IMR-90 (cell line): ENCODE results near the gene FCSK. TPM values are rescaled to one million over a fixed set of nuclear protein-coding genes. Genes with fewer than 3 reads are reported as not detected.

Experiments used
- ATAC-seq: fragments of 200-7000 bp; cut with Tn5 transposase; 2 replicates; pipeline ENCODE4 v1.9.1; 2020; ENCODE audit warnings: low read depth, mild to moderate bottlenecking, moderate library complexity
- BruUV-seq: library from RNA; stranded (reverse); fragments of 400-500 nt; replicated peaks from 2 replicates; lab custom pipeline; 2021; lab: Mats Ljungman, UMichigan
- CTCF ChIA-PET: fragments of 300-600 bp; formaldehyde crosslinking; extraction: SDS; loops from one replicate; lab custom pipeline; 2021; ENCODE audit warnings: antibody characterized with exemption; lab: Yijun Ruan, JAX
- POLR2A ChIA-PET: fragments of 300-600 bp; sonication (Branson Sonifier 250); formaldehyde crosslinking; loops from one replicate; lab custom pipeline; 2022; ENCODE audit warnings: antibody characterized with exemption; ENCODE audit not compliant: unreplicated experiment; lab: Charles Lee
- DNase-seq: peaks from one replicate; pipeline ENCODE4 v3.0.0; 2013
- H2AFZ ChIP-seq: replicated peaks from 2 replicates; pipeline ENCODE3; 2013; ENCODE audit warnings: low read length, mild to moderate bottlenecking; ENCODE audit not compliant: poor library complexity
- H2AK5ac ChIP-seq: 2 replicates; pipeline ENCODE4 v1.6.1; 2013; ENCODE audit warnings: low read depth, low read length, inconsistent platforms
- H2AK9ac ChIP-seq: replicated peaks from 2 replicates; pipeline ENCODE3; 2013; ENCODE audit warnings: mild to moderate bottlenecking, low read depth, low read length, moderate library complexity; ENCODE audit not compliant: poor library complexity
- H2BK120ac ChIP-seq: 2 replicates; pipeline ENCODE4 v1.6.1; 2013; ENCODE audit warnings: low read depth, low read length, inconsistent platforms
- H2BK15ac ChIP-seq: 3 replicates; pipeline ENCODE4 v1.6.1; 2013; ENCODE audit warnings: low read depth, low read length, inconsistent platforms
- H2BK20ac ChIP-seq: 2 replicates; pipeline ENCODE4 v1.6.1; 2013; ENCODE audit warnings: low read depth, mild to moderate bottlenecking, inconsistent platforms, low read length, moderate library complexity
- H2BK5ac ChIP-seq: 2 replicates; pipeline ENCODE4 v1.6.1; 2013; ENCODE audit warnings: mild to moderate bottlenecking, low read depth, low read length, inconsistent platforms; ENCODE audit not compliant: poor library complexity, severe bottlenecking
- H3K14ac ChIP-seq: replicated peaks from 2 replicates; pipeline ENCODE4 v1.6.1; 2013; ENCODE audit warnings: low read depth, low read length, inconsistent platforms
- H3K18ac ChIP-seq: 2 replicates; pipeline ENCODE4 v1.6.1; 2013; ENCODE audit warnings: low read depth, low read length, control low read depth
- H3K23ac ChIP-seq: 2 replicates; pipeline ENCODE4 v1.6.1; 2013; ENCODE audit warnings: low read depth, low read length, inconsistent platforms
- H3K27ac ChIP-seq: 2 replicates; pipeline ENCODE4 v1.5.1; 2013; ENCODE audit warnings: mild to moderate bottlenecking, control low read depth, low read length; ENCODE audit not compliant: insufficient read depth
- H3K27me3 ChIP-seq: 2 replicates; pipeline ENCODE4 v1.6.1; 2013; ENCODE audit warnings: low read length; ENCODE audit not compliant: control insufficient read depth, insufficient read depth
- H3K36me3 ChIP-seq: 2 replicates; pipeline ENCODE4 v1.6.1; 2013; ENCODE audit warnings: low read length, mixed read lengths; ENCODE audit not compliant: control insufficient read depth, insufficient read depth
- H3K4ac ChIP-seq: 2 replicates; pipeline ENCODE4 v1.6.1; 2013; ENCODE audit warnings: low read depth, low read length, inconsistent platforms
- H3K4me1 ChIP-seq: 2 replicates; pipeline ENCODE4 v1.6.1; 2013; ENCODE audit warnings: low read length, mixed read lengths; ENCODE audit not compliant: control insufficient read depth, insufficient read depth
- H3K4me2 ChIP-seq: 2 replicates; pipeline ENCODE4 v1.6.1; 2013; ENCODE audit warnings: low read depth, mild to moderate bottlenecking, control low read depth, low read length, moderate library complexity
- H3K4me3 ChIP-seq: 2 replicates; pipeline ENCODE4 v1.5.1; 2013; ENCODE audit warnings: low read depth, mild to moderate bottlenecking, control low read depth, low read length, moderate library complexity; ENCODE audit not compliant: insufficient read depth
- H3K56ac ChIP-seq: 2 replicates; pipeline ENCODE4 v1.6.1; 2013; ENCODE audit warnings: low read length, inconsistent platforms; ENCODE audit not compliant: insufficient read depth; ENCODE audit errors: extremely low read depth
- H3K79me1 ChIP-seq, 2 experiments: 2 replicates each; pipeline ENCODE4 v1.6.1; 2013; ENCODE audit warnings: low read length in 2 of 2, inconsistent platforms in 1 of 2, low read depth in 1 of 2
- H3K9ac ChIP-seq: 2 replicates; pipeline ENCODE4 v1.6.1; 2013; ENCODE audit warnings: low read depth, low read length, control low read depth
- H3K9me1 ChIP-seq: 2 replicates; pipeline ENCODE4 v1.6.1; 2013; ENCODE audit warnings: low read length, inconsistent platforms; ENCODE audit not compliant: insufficient read depth
- H3K9me3 ChIP-seq: 2 replicates; pipeline ENCODE4 v1.6.1; 2013; ENCODE audit warnings: low read length; ENCODE audit not compliant: control insufficient read depth, insufficient read depth
- H4K20me1 ChIP-seq: 2 replicates; pipeline ENCODE4 v1.6.1; 2013; ENCODE audit warnings: low read length, inconsistent platforms; ENCODE audit not compliant: insufficient read depth
- H4K5ac ChIP-seq: 2 replicates; pipeline ENCODE4 v1.6.1; 2013; ENCODE audit warnings: mild to moderate bottlenecking, low read depth, low read length, control low read depth
- H4K8ac ChIP-seq, 2 experiments: 2 replicates each; pipeline ENCODE4 v1.6.1; 2013; ENCODE audit warnings: low read depth in 2 of 2, low read length in 2 of 2, control low read depth in 1 of 2, inconsistent platforms in 1 of 2
- H4K91ac ChIP-seq: 2 replicates; pipeline ENCODE4 v1.6.1; 2013; ENCODE audit warnings: low read depth, low read length, inconsistent platforms; ENCODE audit not compliant: insufficient read depth
- POLR2A ChIP-seq: IDR thresholded peaks from 2 replicates; pipeline ENCODE4 v1.6.1; 2012; ENCODE audit warnings: mild to moderate bottlenecking, low read depth, low read length
- RFX5 ChIP-seq: IDR thresholded peaks from 2 replicates; pipeline ENCODE4 v1.8.0; 2012; ENCODE audit warnings: low read depth, mild to moderate bottlenecking, low read length, moderate library complexity
- WGBS, 2 experiments: methylation state at CpG; one replicate each; pipeline versions ENCODE4 v1.1.5 to v1.1.7; 2013; ENCODE audit warnings: missing lambda C conversion rate in 2 of 2; ENCODE audit not compliant: insufficient read length in 1 of 2; ENCODE audit errors: extremely low coverage in 2 of 2; 5-methylcytosine and 5-hydroxymethylcytosine counted together
- dilution Hi-C: fragments of 300-500 bp; cut with HindIII; formaldehyde crosslinking; loops from one replicate; pipeline ENCODE4 v1.14.3; 2018; ENCODE audit warnings: low sequenced_read_pairs; ENCODE audit not compliant: unreplicated experiment
- in situ Hi-C: fragments of 300-500 bp; cut with MboI; formaldehyde crosslinking; loops from 3 replicates; pipeline ENCODE4 v1.14.3; 2019; ENCODE audit warnings: low sequenced_read_pairs, inconsistent platforms, mixed read lengths
- intact Hi-C: fragments of 100-400 bp; cut with micrococcal nuclease; formaldehyde crosslinking; loops from 2 replicates; pipeline ENCODE4 v1.10.0; 2022
- polyA plus RNA-seq, 3 experiments: library from polyadenylated mRNA; depleted of rRNA; stranded (reverse); fragments of >200 nt; gene quantifications; 2 replicates each; pipeline ENCODE4 v1.2.3, GENCODE V29; 2012; ENCODE audit warnings: low replicate concordance in 1 of 3
- total RNA-seq: library from RNA; depleted of rRNA; stranded (reverse); fragments of >200 nt; gene quantifications from 2 replicates; pipeline ENCODE4 v1.2.3, GENCODE V29; 2012

FCSK gene
- total and polyA plus RNA-seq, 2 of the 4 experiments (the other 2 are of a cell fraction) = 6.1 to 7.2 TPM

- H3K27ac ChIP-seq = no peak overlapping the region
- H3K9me1 ChIP-seq = 0 out of 2 replicates have a peak, but pooled peaks cover 2% of the 10 kb centered on the region
- no peak overlapping the region for H3K4me3 ChIP-seq
- H3K56ac ChIP-seq = no peak overlapping the region
- 86% methylated on average over 1 of the region's 2 CpGs; no CpG with 5 or more reads in 1 of the 2 experiments for WGBS, 2 experiments
- BruUV-seq = no TSS peak
- H3K4me1 ChIP-seq = peaks cover 8% of the 10 kb centered on the region
- no peak overlapping the region for H2BK120ac ChIP-seq
- no peak overlapping the region for H4K91ac ChIP-seq
- H3K23ac ChIP-seq = no peak overlapping the region
- peak overlapping the region; percentile 41 for H2AFZ ChIP-seq
- ChIA-PET CTCF (no interaction called here), POLR2A (interaction anchor here (0.6 kb wide), 1 partner anchor 153 kb away, joined by 4 read pairs; no protein-coding TSS in a partner anchor)
- peak overlapping the region; percentile 61 for H2AK9ac ChIP-seq
- no peak overlapping the region for H2BK15ac ChIP-seq
- no peak overlapping the region for H3K14ac ChIP-seq
- no peak overlapping the region for H3K18ac ChIP-seq
- no peak overlapping the region for H3K9ac ChIP-seq
- intact Hi-C loops = no loop called here
- H2BK5ac ChIP-seq = no peak overlapping the region
- H4K8ac ChIP-seq = no peak overlapping the region
- H3K4ac ChIP-seq = no peak overlapping the region
- H3K36me3 ChIP-seq = peaks cover 12% of the 10 kb centered on the region
- H3K79me1 ChIP-seq = peaks cover 0 to 10% of the 10 kb centered on the region in 2 experiments; a peak in 1 of 4 replicates
- dilution Hi-C loops = no loop called here
- no peak overlapping the region for H2AK5ac ChIP-seq
- no peak overlapping the region for H3K4me2 ChIP-seq
- in situ Hi-C loops = no loop called here
- DNase-seq = no peak
- H3K27me3 ChIP-seq = no peaks in the 10 kb centered on the region
- H4K5ac ChIP-seq = no peak overlapping the region
- H2BK20ac ChIP-seq = no peak overlapping the region
- TF ChIP-seq RFX5 (no peak), POLR2A (no peak)
- H4K20me1 ChIP-seq = peaks cover 3% of the 10 kb centered on the region; the same call in 1 of the 2 replicates
- H3K9me3 ChIP-seq = no peaks in the 10 kb centered on the region
- ATAC-seq = no peak
These were observed 8.8 kb downstream of the FCSK start for GRCh38 chr16:70463235-70463634.
